ENCODE data around the gene ITGB8.

DNA sequence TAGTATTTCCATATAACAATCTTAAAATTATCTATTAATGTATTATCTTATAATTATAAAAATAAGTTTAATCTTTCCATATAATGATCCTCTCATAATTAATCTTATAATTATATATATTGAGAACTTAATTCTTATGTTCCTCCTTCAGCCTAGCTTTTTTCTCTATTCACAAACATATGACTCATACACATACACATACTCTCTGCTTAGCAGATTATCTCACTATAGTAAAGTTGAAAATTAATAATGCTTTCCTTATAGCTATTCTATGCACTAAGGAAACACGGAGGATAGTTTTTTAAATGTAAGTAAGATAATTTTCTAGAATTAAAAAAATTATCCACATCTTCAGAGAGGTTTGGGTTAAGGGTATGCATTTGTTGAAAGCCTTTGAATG lies 47.7 kb upstream of the ITGB8 start:
- TF ChIP-seq CTCF (IDR thresholded peaks at IDR 0.05 in 4 of 5, conservative IDR thresholded peaks at IDR 0.05 in 1 of 5) (no peak), POLR2A (IDR thresholded peaks at IDR 0.05) (no peak)

Measured in gastrocnemius medialis (tissue), 4 donors.